Activated CD8-positive, alpha-beta T cell treated with anti-CD3 and anti-CD28 coated beads, Interleukin-2, amount 10 ng/mL, durations not matched to agents 7 days and 5 days (primary cell): ENCODE measurements around the gene AKT1. TPM values are rescaled to one million over a fixed set of nuclear protein-coding genes. Genes with fewer than 3 reads are reported as not detected.
A peak's percentile ranks its signal among the peaks of the same experiment; 100 is the strongest.

Experiments
- ATAC-seq: fragments of 150-1000 bp; cut with Tn5 transposase; one replicate; pipeline ENCODE4 v1.10.0; 2021; ENCODE audit warnings: moderate library complexity
- CTCF ChIA-PET: fragments of 350-600 bp; sonication (Branson Sonifier 250); formaldehyde crosslinking; loops from one replicate; lab custom pipeline; 2021; ENCODE audit warnings: antibody characterized with exemption; lab: Charles Lee
- POLR2A ChIA-PET: fragments of 350-600 bp; sonication (Branson Sonifier 250); formaldehyde crosslinking; loops from one replicate; lab custom pipeline; 2021; ENCODE audit warnings: antibody characterized with exemption; lab: Charles Lee
- DNase-seq: peaks from one replicate; pipeline ENCODE4 v3.0.0-alpha.2; 2020
- H3K27ac Mint-ChIP-seq: one replicate; pipeline ENCODE4 v1.8.0; 2021; ENCODE audit warnings: mild to moderate bottlenecking, mixed read lengths
- H3K27me3 Mint-ChIP-seq: one replicate; pipeline ENCODE4 v1.8.0; 2021; ENCODE audit warnings: low read depth, mixed read lengths
- H3K36me3 Mint-ChIP-seq: one replicate; pipeline ENCODE4 v1.8.0; 2021; ENCODE audit warnings: low read depth, mixed read lengths
- H3K4me1 Mint-ChIP-seq: one replicate; pipeline ENCODE4 v1.8.0; 2021; ENCODE audit warnings: low read depth, mixed read lengths
- H3K4me3 Mint-ChIP-seq: one replicate; pipeline ENCODE4 v1.8.0; 2021; ENCODE audit warnings: mild to moderate bottlenecking, mixed read lengths
- H3K9me3 Mint-ChIP-seq: one replicate; pipeline ENCODE4 v1.8.0; 2022; ENCODE audit warnings: mixed read lengths; ENCODE audit not compliant: insufficient read depth
- total RNA-seq, 2 experiments: library from RNA; stranded (reverse); gene quantifications; one replicate each; pipeline ENCODE4 v1.2.3, GENCODE V29; 2021

The AKT1 gene
- total RNA-seq, 2 experiments from 2014 or later, result 217 to 222 TPM

- Mint-ChIP-seq H3K27ac (peak overlapping the region; percentile 79), H3K36me3 (no peaks in the 10 kb centered on the region), H3K4me3 (no peak overlapping the region), H3K4me1 (peaks cover 29% of the 10 kb centered on the region), H3K27me3 (no peaks in the 10 kb centered on the region), H3K9me3 (no peaks in the 10 kb centered on the region)
- DNase-seq (no peak), ATAC-seq (no peak)
- ChIA-PET POLR2A (no interaction called here), CTCF (no interaction called here)
Observed at GRCh38 chr14:104745431-104745830, 50.1 kb downstream of the AKT1 start.

GRCh38 chr14:104744484-104744883 lies 51.1 kb downstream of the AKT1 start:
- Mint-ChIP-seq H3K27ac (no peak overlapping the region), H3K27me3 (no peaks in the 10 kb centered on the region), H3K9me3 (no peaks in the 10 kb centered on the region), H3K4me3 (no peak overlapping the region), H3K36me3 (no peaks in the 10 kb centered on the region), H3K4me1 (peaks cover 29% of the 10 kb centered on the region)
- ChIA-PET CTCF (no interaction called here), POLR2A (no interaction called here)
- DNase-seq (no peak), ATAC-seq (no peak)

GRCh38 chr14:104743461-104744380 lies 51.8 kb downstream of the AKT1 start:
- no peak for ATAC-seq
- H3K4me3 Mint-ChIP-seq, result no peak overlapping the region
- DNase-seq, result no peak
- CTCF ChIA-PET, result interaction anchor here (1.1 kb wide), 1 partner anchor 25 kb away, joined by 3 read pairs; no protein-coding TSS in a partner anchor
- H3K27me3 Mint-ChIP-seq, result no peaks in the 10 kb centered on the region
- H3K36me3 Mint-ChIP-seq, result no peaks in the 10 kb centered on the region
- no peak overlapping the region for H3K27ac Mint-ChIP-seq
- H3K9me3 Mint-ChIP-seq, result no peaks in the 10 kb centered on the region
- H3K4me1 Mint-ChIP-seq, result peaks cover 24% of the 10 kb centered on the region
- POLR2A ChIA-PET, result no interaction called here

- CTCF ChIA-PET, result interaction anchor here (1.1 kb wide), 1 partner anchor 26 kb away, joined by 3 read pairs; no protein-coding TSS in a partner anchor
- peaks cover 22% of the 10 kb centered on the region for H3K4me1 Mint-ChIP-seq
Observed at GRCh38 chr14:104742586-104743455, 52.7 kb downstream of the AKT1 start.

GRCh38 chr14:104741803-104742251 lies 53.7 kb downstream of the AKT1 start:
- ChIA-PET CTCF (no interaction called here), POLR2A (no interaction called here)
- Mint-ChIP-seq H3K27me3 (peaks cover 2% of the 10 kb centered on the region), H3K27ac (no peak overlapping the region), H3K9me3 (no peaks in the 10 kb centered on the region), H3K4me1 (peaks cover 20% of the 10 kb centered on the region), H3K4me3 (no peak overlapping the region), H3K36me3 (no peaks in the 10 kb centered on the region)
- DNase-seq (no peak), ATAC-seq (no peak)

More at GRCh38 chr14:104742586-104743455, 52.7 kb downstream of the AKT1 start:
- no peaks in the 10 kb centered on the region for H3K36me3 Mint-ChIP-seq
- no peak for DNase-seq
- H3K4me3 Mint-ChIP-seq, result no peak overlapping the region
- no peak overlapping the region for H3K27ac Mint-ChIP-seq
- POLR2A ChIA-PET, result no interaction called here
- no peak for ATAC-seq
- no peaks in the 10 kb centered on the region for H3K9me3 Mint-ChIP-seq
- no peaks in the 10 kb centered on the region for H3K27me3 Mint-ChIP-seq

GRCh38 chr14:104741108-104741802 lies 54.3 kb downstream of the AKT1 start:
- no peaks in the 10 kb centered on the region for H3K36me3 Mint-ChIP-seq
- H3K27ac Mint-ChIP-seq, result no peak overlapping the region
- no peak for ATAC-seq
- H3K4me1 Mint-ChIP-seq, result peaks cover 14% of the 10 kb centered on the region
- DNase-seq, result no peak
- peaks cover 2% of the 10 kb centered on the region for H3K27me3 Mint-ChIP-seq
- H3K4me3 Mint-ChIP-seq, result no peak overlapping the region
- H3K9me3 Mint-ChIP-seq, result no peaks in the 10 kb centered on the region
- ChIA-PET CTCF (no interaction called here), POLR2A (no interaction called here)

- ATAC-seq, result no peak
- Mint-ChIP-seq H3K36me3 (no peaks in the 10 kb centered on the region), H3K4me1 (peaks cover 2% of the 10 kb centered on the region), H3K27me3 (peaks cover 2% of the 10 kb centered on the region), H3K9me3 (no peaks in the 10 kb centered on the region), H3K27ac (no peak overlapping the region), H3K4me3 (no peak overlapping the region)
- ChIA-PET CTCF (no interaction called here), POLR2A (interaction anchor here (0.7 kb wide), 1 partner anchor 12 kb away, joined by 3 read pairs; no protein-coding TSS in a partner anchor)
- no peak for DNase-seq
Observed at GRCh38 chr14:104739546-104740516, 55.7 kb downstream of the AKT1 start.

- ATAC-seq (no peak), DNase-seq (no peak)
- Mint-ChIP-seq H3K36me3 (no peaks in the 10 kb centered on the region), H3K4me3 (no peak overlapping the region), H3K4me1 (no peaks in the 10 kb centered on the region), H3K27me3 (peaks cover 2% of the 10 kb centered on the region), H3K9me3 (no peaks in the 10 kb centered on the region), H3K27ac (no peak overlapping the region)
- CTCF ChIA-PET, result interaction anchor here (1.0 kb wide), 1 partner anchor 16 kb away, joined by 3 read pairs; no protein-coding TSS in a partner anchor
- POLR2A ChIA-PET, result interaction anchor here (0.7 kb wide), 1 partner anchor 13 kb away, joined by 3 read pairs; no protein-coding TSS in a partner anchor
Observed at GRCh38 chr14:104739026-104739425, 56.5 kb downstream of the AKT1 start.

GRCh38 chr14:104738375-104739019 lies 57.1 kb downstream of the AKT1 start:
- ChIA-PET CTCF (interaction anchor here (1.0 kb wide), 1 partner anchor 15 kb away, joined by 3 read pairs; no protein-coding TSS in a partner anchor), POLR2A (interaction anchor here (1.7 kb wide), 1 partner anchor 14 kb away, joined by 6 read pairs; the partner anchor contains the start of gene SIVA1)
- Mint-ChIP-seq H3K36me3 (no peaks in the 10 kb centered on the region), H3K9me3 (no peaks in the 10 kb centered on the region), H3K27me3 (peaks cover 2% of the 10 kb centered on the region), H3K4me3 (no peak overlapping the region), H3K4me1 (no peaks in the 10 kb centered on the region), H3K27ac (no peak overlapping the region)
- ATAC-seq (no peak), DNase-seq (no peak)
